Natural killer cell (primary cell): ENCODE data around the gene BAG2. TPM values are rescaled to one million over a fixed set of nuclear protein-coding genes. Genes with fewer than 3 reads are reported as not detected.
A peak's percentile ranks its signal among the peaks of the same experiment; 100 is the strongest.

Experiments
- ATAC-seq, 3 donors: fragments of 150-1000 bp in 2 of 3; fragments of 200-7000 bp in 1 of 3; cut with Tn5 transposase; 1 replicate in 1 of 3; 2 replicates in 2 of 3; pipeline ENCODE4 v1.10.0; 2021; ENCODE audit warnings: mild to moderate bottlenecking in 2 of 3, moderate library complexity in 2 of 3
- DNase-seq, 2 donors: peaks; one replicate each; pipeline versions ENCODE4 v3.0.0 to v3.0.0-alpha.2; 2013 to 2021; ENCODE audit warnings: mixed read lengths in 1 of 2
- H3K27ac ChIP-seq: one replicate; pipeline ENCODE4 v1.5.1; 2013; ENCODE audit warnings: mild to moderate bottlenecking, low read length
- H3K27me3 ChIP-seq: one replicate; pipeline ENCODE4 v1.6.1; 2013; ENCODE audit warnings: low read length; ENCODE audit not compliant: control insufficient read depth, insufficient read depth
- H3K36me3 ChIP-seq: one replicate; pipeline ENCODE4 v1.6.1; 2013; ENCODE audit warnings: low read length; ENCODE audit not compliant: control insufficient read depth, insufficient read depth
- H3K4me1 ChIP-seq: one replicate; pipeline ENCODE4 v1.6.1; 2013; ENCODE audit warnings: low read length; ENCODE audit not compliant: control insufficient read depth, insufficient read depth
- H3K4me3 ChIP-seq: one replicate; pipeline ENCODE4 v1.5.1; 2013; ENCODE audit warnings: low read length
- H3K9me3 ChIP-seq: one replicate; pipeline ENCODE4 v1.6.1; 2013; ENCODE audit warnings: low read length; ENCODE audit not compliant: control insufficient read depth, insufficient read depth
- H3K27ac Mint-ChIP-seq, 2 donors: one replicate each; pipeline ENCODE4 v1.8.0; 2022; ENCODE audit warnings: mild to moderate bottlenecking in 2 of 2, mixed read lengths in 2 of 2, moderate library complexity in 1 of 2
- H3K27me3 Mint-ChIP-seq, 2 donors: one replicate each; pipeline ENCODE4 v1.8.0; 2022; ENCODE audit warnings: low read depth in 2 of 2, mixed read lengths in 2 of 2
- H3K36me3 Mint-ChIP-seq: one replicate; pipeline ENCODE4 v1.8.0; 2022; ENCODE audit warnings: mixed read lengths
- H3K4me1 Mint-ChIP-seq, 2 donors: one replicate each; pipeline ENCODE4 v1.8.0; 2022; ENCODE audit warnings: mixed read lengths in 2 of 2
- H3K4me3 Mint-ChIP-seq: one replicate; pipeline ENCODE4 v1.8.0; 2022; ENCODE audit warnings: mild to moderate bottlenecking, moderate library complexity, mixed read lengths
- H3K9me3 Mint-ChIP-seq, 2 donors: one replicate each; pipeline ENCODE4 v1.8.0; 2022; ENCODE audit warnings: mixed read lengths in 2 of 2
- CTCF ChIP-seq: fragments of 200-600 bp; IDR thresholded peaks from one replicate; pipeline ENCODE4 v1.8.0; 2022; ENCODE audit warnings: antibody characterized with exemption
- WGBS: methylation state at CpG from one replicate; pipeline ENCODE4 v1.1.7; 2013; ENCODE audit warnings: missing lambda C conversion rate; ENCODE audit not compliant: insufficient coverage; 5-methylcytosine and 5-hydroxymethylcytosine counted together
- intact Hi-C: fragments of 100-400 bp; cut with micrococcal nuclease; formaldehyde crosslinking; loops from one replicate; pipeline ENCODE4 v1.14.2; 2022
- total RNA-seq, 4 donors: library from RNA; stranded (reverse); fragments of 120-200 nt in 1 of 4; gene quantifications; one replicate each; pipeline versions ENCODE4 v1.2.3 to v1.2.4, GENCODE V29; 2013 to 2022

Gene BAG2
- total RNA-seq, 3 donors from 2014 or later (not counting 1 experiment from before 2014, with no cell fraction given) = 2.8 to 3.6 (median 3.2) TPM

GRCh38 chr6:57209030-57209429, 36.9 kb downstream of the BAG2 start:
- TF ChIP-seq CTCF = no peak
- DNase-seq (no peak), ATAC-seq (no peak)
- Mint-ChIP-seq H3K36me3 (no peaks in the 10 kb centered on the region), H3K9me3 (no peaks in the 10 kb centered on the region), H3K27ac (no peak overlapping the region), H3K4me1 (no peaks in the 10 kb centered on the region), H3K27me3 (no peaks in the 10 kb centered on the region), H3K4me3 (no peak overlapping the region)
- intact Hi-C loops = no loop called here
- Histone ChIP-seq H3K36me3 (no peaks in the 10 kb centered on the region), H3K4me3 (no peak overlapping the region), H3K9me3 (no peaks in the 10 kb centered on the region), H3K27ac (no peak overlapping the region), H3K4me1 (no peaks in the 10 kb centered on the region), H3K27me3 (no peaks in the 10 kb centered on the region)

- Histone ChIP-seq H3K27ac (no peak overlapping the region), H3K4me3 (no peak overlapping the region), H3K36me3 (no peaks in the 10 kb centered on the region), H3K27me3 (no peaks in the 10 kb centered on the region), H3K4me1 (no peaks in the 10 kb centered on the region), H3K9me3 (no peaks in the 10 kb centered on the region)
- no peaks in the 10 kb centered on the region for H3K9me3 Mint-ChIP-seq
- H3K36me3 Mint-ChIP-seq = no peaks in the 10 kb centered on the region
- H3K4me1 Mint-ChIP-seq = no peaks in the 10 kb centered on the region
- intact Hi-C loops = no loop called here
- peaks cover 0 to 9% of the 10 kb centered on the region in 2 donors for H3K27me3 Mint-ChIP-seq
- no peak for TF ChIP-seq CTCF
- ATAC-seq (no peak), DNase-seq (no peak)
- WGBS = 90% methylated on average over 5 of the region's 5 CpGs
- no peak overlapping the region for H3K4me3 Mint-ChIP-seq
- H3K27ac Mint-ChIP-seq = no peak overlapping the region
These were observed 37.9 kb downstream of the BAG2 start for GRCh38 chr6:57210060-57210459.

GRCh38 chr6:57215260-57215659, 43.1 kb downstream of the BAG2 start:
- Mint-ChIP-seq H3K4me1 (no peaks in the 10 kb centered on the region), H3K9me3 (no peaks in the 10 kb centered on the region), H3K27me3 (peaks cover 10 to 37% of the 10 kb centered on the region in 2 donors), H3K27ac (no peak overlapping the region), H3K4me3 (no peak overlapping the region), H3K36me3 (no peaks in the 10 kb centered on the region)
- no peak for DNase-seq
- Histone ChIP-seq H3K27ac (no peak overlapping the region), H3K4me3 (no peak overlapping the region), H3K4me1 (no peaks in the 10 kb centered on the region), H3K36me3 (no peaks in the 10 kb centered on the region), H3K9me3 (no peaks in the 10 kb centered on the region), H3K27me3 (peaks cover 2% of the 10 kb centered on the region)
- ATAC-seq = no peak
- intact Hi-C loops = no loop called here
- TF ChIP-seq CTCF = no peak
- no CpG with 5 or more reads among the region's 1 CpG for WGBS

GRCh38 chr6:57216235-57217101, 44.3 kb downstream of the BAG2 start:
- Histone ChIP-seq H3K27me3 (peaks cover 7% of the 10 kb centered on the region), H3K4me1 (peaks cover 4% of the 10 kb centered on the region), H3K4me3 (no peak overlapping the region), H3K27ac (no peak overlapping the region), H3K36me3 (no peaks in the 10 kb centered on the region), H3K9me3 (no peaks in the 10 kb centered on the region)
- peaks cover 0 to 5% of the 10 kb centered on the region in 2 donors for H3K4me1 Mint-ChIP-seq
- DNase-seq (no peak), ATAC-seq (no peak)
- no peaks in the 10 kb centered on the region for H3K9me3 Mint-ChIP-seq
- WGBS = 92% methylated on average over 7 of the region's 7 CpGs
- peak; percentile 24 for TF ChIP-seq CTCF
- intact Hi-C loops = no loop called here
- no peaks in the 10 kb centered on the region for H3K36me3 Mint-ChIP-seq
- no peak overlapping the region for H3K4me3 Mint-ChIP-seq
- H3K27ac Mint-ChIP-seq = no peak overlapping the region
- peaks cover 10 to 41% of the 10 kb centered on the region in 2 donors for H3K27me3 Mint-ChIP-seq
